C4-2B (cell line): Measurements from ENCODE around the gene BSX.

Source experiments
- ZFX ChIP-seq: fragments of 450-650 bp; IDR thresholded peaks from 2 replicates; pipeline ENCODE4 v1.6.1; 2017
- TF ChIP-seq, protein P1 (sequence below): fragments of 450-650 bp; conservative IDR thresholded peaks from 2 replicates; pipeline ENCODE4 v1.5.1; 2017; ENCODE audit warnings: mild to moderate bottlenecking

DNA sequence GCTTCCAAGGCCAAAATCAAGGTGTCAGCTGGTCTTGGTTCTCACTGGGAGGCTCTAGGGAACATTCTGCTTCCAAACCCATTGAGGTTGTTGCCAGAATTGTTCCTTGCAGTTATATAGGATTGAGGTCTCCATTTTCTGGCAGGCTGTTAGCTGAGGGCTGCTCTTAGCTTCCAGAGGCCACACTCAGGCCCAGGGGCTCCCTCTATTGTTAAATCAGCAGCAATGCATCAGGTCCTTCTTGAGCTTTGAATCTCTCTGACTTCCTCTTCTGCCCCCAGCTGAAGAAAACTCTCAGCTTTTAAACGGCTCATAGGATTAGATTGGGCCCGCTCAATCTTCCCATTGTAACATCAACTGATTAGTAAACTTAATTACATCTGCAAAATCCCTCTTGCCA is 39.3 kb upstream of the BSX start:
- TF ChIP-seq, protein P1, sequence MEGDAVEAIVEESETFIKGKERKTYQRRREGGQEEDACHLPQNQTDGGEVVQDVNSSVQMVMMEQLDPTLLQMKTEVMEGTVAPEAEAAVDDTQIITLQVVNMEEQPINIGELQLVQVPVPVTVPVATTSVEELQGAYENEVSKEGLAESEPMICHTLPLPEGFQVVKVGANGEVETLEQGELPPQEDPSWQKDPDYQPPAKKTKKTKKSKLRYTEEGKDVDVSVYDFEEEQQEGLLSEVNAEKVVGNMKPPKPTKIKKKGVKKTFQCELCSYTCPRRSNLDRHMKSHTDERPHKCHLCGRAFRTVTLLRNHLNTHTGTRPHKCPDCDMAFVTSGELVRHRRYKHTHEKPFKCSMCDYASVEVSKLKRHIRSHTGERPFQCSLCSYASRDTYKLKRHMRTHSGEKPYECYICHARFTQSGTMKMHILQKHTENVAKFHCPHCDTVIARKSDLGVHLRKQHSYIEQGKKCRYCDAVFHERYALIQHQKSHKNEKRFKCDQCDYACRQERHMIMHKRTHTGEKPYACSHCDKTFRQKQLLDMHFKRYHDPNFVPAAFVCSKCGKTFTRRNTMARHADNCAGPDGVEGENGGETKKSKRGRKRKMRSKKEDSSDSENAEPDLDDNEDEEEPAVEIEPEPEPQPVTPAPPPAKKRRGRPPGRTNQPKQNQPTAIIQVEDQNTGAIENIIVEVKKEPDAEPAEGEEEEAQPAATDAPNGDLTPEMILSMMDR = peak; percentile 71
- no peak for TF ChIP-seq ZFX
